GM19023 (cell line): Measurements from ENCODE around the gene LCAT.
"Not testable (repeated sequence)": the region's sequence is repeated elsewhere in the genome, so short reads cannot be mapped to it uniquely, and the experiment has no call there.

ENCODE experiments used
- ATAC-seq: cut with Tn5 transposase; IDR thresholded peaks from one replicate; pipeline ENCODE4 v1.9.1; 2021; ENCODE audit warnings: mild to moderate bottlenecking, moderate library complexity; ENCODE audit not compliant: unreplicated experiment

Gene LCAT

GRCh38 chr16:67915831-67916723, 27.8 kb downstream of the LCAT start:
- ATAC-seq, result no peak

GRCh38 chr16:67915496-67915769, 28.5 kb downstream of the LCAT start:
- ATAC-seq, result not testable (repeated sequence)

- ATAC-seq, result no peak
Observed at GRCh38 chr16:67914758-67915495, 29.0 kb downstream of the LCAT start.

GRCh38 chr16:67910158-67910557, 33.8 kb downstream of the LCAT start:
- peak; percentile 54 for ATAC-seq

- no peak for ATAC-seq
Observed at GRCh38 chr16:67909056-67909742, 34.7 kb downstream of the LCAT start.

- ATAC-seq, result no peak
Observed at GRCh38 chr16:67907397-67908180, 36.3 kb downstream of the LCAT start.

- ATAC-seq, result no peak
Observed at GRCh38 chr16:67902831-67903230, 41.1 kb downstream of the LCAT start.

GRCh38 chr16:67901734-67902133, 42.2 kb downstream of the LCAT start:
- no peak for ATAC-seq

- no peak for ATAC-seq
Observed at GRCh38 chr16:67897231-67897630, 46.7 kb downstream of the LCAT start.

GRCh38 chr16:67893743-67894399, 50.0 kb downstream of the LCAT start:
- ATAC-seq, result no peak

- ATAC-seq, result peak; percentile 95
Observed at GRCh38 chr16:67892899-67893742, 50.8 kb downstream of the LCAT start, which contains the start of gene PSKH1. PSKH1 (plus strand) TSS chr16:67893254; CDS start chr16:67908750, 15,496 bp downstream.

- ATAC-seq, result no peak
Observed at GRCh38 chr16:67892375-67892774, 51.5 kb downstream of the LCAT start.
